Gastrocnemius medialis (tissue), 4 donors: ENCODE data around the gene LRRC39. TPM values are rescaled to one million over a fixed set of nuclear protein-coding genes. Genes with fewer than 3 reads are reported as not detected.

Experiments
- ATAC-seq, 2 donors: fragments of 150-250 bp; one replicate each; pipeline ENCODE4 v1.9.1; 2016
- DNase-seq, 2 donors: peaks; one replicate each; pipeline ENCODE4 v3.0.0-alpha.2; 2019
- H3K27ac ChIP-seq, 4 donors: fragments of 200-600 bp; sonication (generic); 1 replicate in 1 of 4; 2 replicates in 3 of 4; pipeline ENCODE4 v1.5.1; 2016 to 2018; ENCODE audit warnings: mild to moderate bottlenecking in 2 of 4, moderate library complexity in 1 of 4
- H3K27me3 ChIP-seq, 3 donors: fragments of 200-600 bp; sonication (generic) in 2 of 3; 1 replicate in 1 of 3; 2 replicates in 2 of 3; pipeline versions ENCODE4 v1.5.1 to v1.6.0; 2016 to 2019; ENCODE audit warnings: mild to moderate bottlenecking in 1 of 3, moderate library complexity in 1 of 3
- H3K36me3 ChIP-seq, 2 donors: fragments of 200-600 bp; sonication (generic) in 1 of 2; one replicate each; pipeline ENCODE4 v1.5.1; 2017 to 2018
- H3K4me1 ChIP-seq, 2 donors: fragments of 200-600 bp; sonication (generic) in 1 of 2; one replicate each; pipeline ENCODE4 v1.5.1; 2016 to 2017; ENCODE audit warnings: mild to moderate bottlenecking in 2 of 2
- H3K4me3 ChIP-seq, 4 donors: fragments of 200-600 bp; sonication (generic) in 3 of 4; 1 replicate in 1 of 4; 2 replicates in 3 of 4; pipeline ENCODE4 v1.5.1; 2016 to 2019; ENCODE audit warnings: mild to moderate bottlenecking in 2 of 4
- H3K9me3 ChIP-seq, 3 donors: fragments of 200-600 bp; sonication (generic) in 2 of 3; 1 replicate in 1 of 3; 2 replicates in 2 of 3; pipeline ENCODE4 v1.5.1; 2016 to 2019
- POLR2A ChIP-seq, 2 donors: fragments of 450-650 bp; IDR thresholded peaks; one replicate each; pipeline ENCODE4 v1.6.1; 2017; ENCODE audit warnings: antibody characterized with exemption in 2 of 2, mild to moderate bottlenecking in 2 of 2, moderate library complexity in 2 of 2
- in situ Hi-C, 4 donors: fragments of 200-750 bp; cut with MboI; loops; one replicate each; pipeline versions ENCODE4 v1.15.0 to v1.8.0; 2017; ENCODE audit warnings: low sequenced_read_pairs in 4 of 4
- intact Hi-C: fragments of 100-400 bp; cut with DNase I; formaldehyde crosslinking; loops from one replicate; pipeline ENCODE4 v1.15.1; 2023; ENCODE audit warnings: low total_unique reads
- total RNA-seq, 4 donors: library from RNA; depleted of rRNA; stranded (reverse); fragments of >200 nt; gene quantifications; one replicate each; pipeline versions ENCODE4 v1.1.0 to v1.2.3, GENCODE V29; 2016
- TF ChIP-seq, protein P1 (sequence below), 5 experiments: fragments of 450-650 bp in 3 of 5; fragments of 200-600 bp in 2 of 5; sonication (generic) in 2 of 5; IDR thresholded peaks in 4 of 5; conservative IDR thresholded peaks in 1 of 5; 1 replicate in 4 of 5; 2 replicates in 1 of 5; pipeline ENCODE4 v1.5.1; 2016 to 2019; ENCODE audit warnings: antibody characterized with exemption in 5 of 5, mild to moderate bottlenecking in 3 of 5, moderate library complexity in 3 of 5

The LRRC39 gene
- total RNA-seq, 4 donors from 2014 or later = 23.4 to 73.2 (median 42.1) TPM

DNA sequence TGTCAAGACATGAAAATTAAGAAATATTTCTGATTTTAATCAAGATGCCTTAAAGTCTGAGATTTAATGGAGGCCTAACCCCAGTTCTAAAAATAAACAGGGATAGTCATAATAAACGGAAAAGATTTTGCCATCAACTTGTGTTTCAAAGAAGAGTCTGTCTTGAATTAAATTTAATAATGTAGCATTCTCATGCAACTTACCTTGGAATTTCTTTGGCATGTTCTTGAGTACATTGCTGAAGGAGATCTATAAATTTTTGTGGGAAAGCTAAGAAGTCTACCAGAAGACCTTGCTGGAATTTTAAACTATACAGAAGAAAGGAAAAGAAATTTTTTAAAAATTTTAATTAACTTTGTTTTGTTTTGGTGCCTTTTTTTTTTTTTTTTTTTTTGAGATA lies 55.9 kb downstream of the LRRC39 start:
- DNase-seq (no peak), ATAC-seq (no peak)
- Histone ChIP-seq H3K4me3 (no peak overlapping the region), H3K4me1 (no peaks in the 10 kb centered on the region), H3K27ac (no peak overlapping the region), H3K27me3 (no peaks in the 10 kb centered on the region), H3K36me3 (peaks cover 0 to 9% of the 10 kb centered on the region in 2 donors), H3K9me3 (no peaks in the 10 kb centered on the region)
- intact Hi-C loops (no loop called here), in situ Hi-C loops (no loop called here)
- TF ChIP-seq, protein P1, sequence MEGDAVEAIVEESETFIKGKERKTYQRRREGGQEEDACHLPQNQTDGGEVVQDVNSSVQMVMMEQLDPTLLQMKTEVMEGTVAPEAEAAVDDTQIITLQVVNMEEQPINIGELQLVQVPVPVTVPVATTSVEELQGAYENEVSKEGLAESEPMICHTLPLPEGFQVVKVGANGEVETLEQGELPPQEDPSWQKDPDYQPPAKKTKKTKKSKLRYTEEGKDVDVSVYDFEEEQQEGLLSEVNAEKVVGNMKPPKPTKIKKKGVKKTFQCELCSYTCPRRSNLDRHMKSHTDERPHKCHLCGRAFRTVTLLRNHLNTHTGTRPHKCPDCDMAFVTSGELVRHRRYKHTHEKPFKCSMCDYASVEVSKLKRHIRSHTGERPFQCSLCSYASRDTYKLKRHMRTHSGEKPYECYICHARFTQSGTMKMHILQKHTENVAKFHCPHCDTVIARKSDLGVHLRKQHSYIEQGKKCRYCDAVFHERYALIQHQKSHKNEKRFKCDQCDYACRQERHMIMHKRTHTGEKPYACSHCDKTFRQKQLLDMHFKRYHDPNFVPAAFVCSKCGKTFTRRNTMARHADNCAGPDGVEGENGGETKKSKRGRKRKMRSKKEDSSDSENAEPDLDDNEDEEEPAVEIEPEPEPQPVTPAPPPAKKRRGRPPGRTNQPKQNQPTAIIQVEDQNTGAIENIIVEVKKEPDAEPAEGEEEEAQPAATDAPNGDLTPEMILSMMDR (IDR thresholded peaks at IDR 0.05 in 4 of 5, conservative IDR thresholded peaks at IDR 0.05 in 1 of 5) = no peak

GRCh38 chr1:100115524-100115923 lies 62.5 kb downstream of the LRRC39 start:
- Histone ChIP-seq H3K4me1 (no peaks in the 10 kb centered on the region), H3K4me3 (no peak overlapping the region), H3K27me3 (no peaks in the 10 kb centered on the region), H3K36me3 (peaks cover 0 to 9% of the 10 kb centered on the region in 2 donors), H3K9me3 (no peaks in the 10 kb centered on the region), H3K27ac (no peak overlapping the region)
- no peak for DNase-seq
- no peak for TF ChIP-seq POLR2A (IDR thresholded peaks at IDR 0.05)
- TF ChIP-seq, protein P1 (IDR thresholded peaks at IDR 0.05 in 4 of 5, conservative IDR thresholded peaks at IDR 0.05 in 1 of 5) = no peak
- intact Hi-C loops (no loop called here), in situ Hi-C loops (no loop called here)
- no peak for ATAC-seq

DNA sequence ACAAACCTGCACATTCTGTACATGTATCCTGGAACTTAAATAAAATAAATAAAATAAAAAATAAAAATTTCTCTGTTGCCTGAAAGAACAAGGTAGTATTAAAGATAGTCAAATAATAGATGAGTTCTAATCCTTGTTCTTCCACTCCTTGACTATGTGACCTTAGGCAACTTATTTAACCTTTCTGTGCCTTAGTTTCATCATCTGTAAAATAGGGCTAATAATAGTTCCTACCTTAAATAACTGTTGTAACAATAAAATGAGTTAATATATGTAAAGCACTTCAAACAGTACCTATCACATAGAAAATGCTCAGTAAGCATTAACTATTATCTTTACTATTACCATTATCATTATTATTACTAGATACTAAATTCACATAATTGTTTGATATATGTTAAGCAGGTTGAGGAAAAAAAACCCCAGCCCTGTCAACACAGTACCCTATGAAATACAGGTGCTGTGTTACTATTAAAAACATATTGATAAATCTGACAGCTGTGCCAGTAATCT lies 68.4 kb downstream of the LRRC39 start:
- Histone ChIP-seq H3K4me1 (no peaks in the 10 kb centered on the region), H3K27ac (no peak overlapping the region), H3K9me3 (no peaks in the 10 kb centered on the region), H3K36me3 (peaks cover 0 to 9% of the 10 kb centered on the region in 2 donors), H3K27me3 (no peaks in the 10 kb centered on the region), H3K4me3 (no peak overlapping the region)
- intact Hi-C loops (no loop called here), in situ Hi-C loops (no loop called here)
- ATAC-seq (no peak), DNase-seq (no peak)
- TF ChIP-seq, protein P1 (IDR thresholded peaks at IDR 0.05 in 4 of 5, conservative IDR thresholded peaks at IDR 0.05 in 1 of 5) = no peak
- no peak for TF ChIP-seq POLR2A (IDR thresholded peaks at IDR 0.05)

GRCh38 chr1:100107696-100108095 lies 70.4 kb downstream of the LRRC39 start:
- H3K27me3 ChIP-seq = no peaks in the 10 kb centered on the region
- in situ Hi-C loops = no loop called here
- ATAC-seq (no peak), DNase-seq (no peak)
- no peak overlapping the region for H3K4me3 ChIP-seq
- no peak overlapping the region for H3K27ac ChIP-seq
- no peak for TF ChIP-seq POLR2A (IDR thresholded peaks at IDR 0.05)
- TF ChIP-seq, protein P1 (IDR thresholded peaks at IDR 0.05 in 4 of 5, conservative IDR thresholded peaks at IDR 0.05 in 1 of 5) = no peak
- intact Hi-C loops = no loop called here
- H3K9me3 ChIP-seq = no peaks in the 10 kb centered on the region
- H3K36me3 ChIP-seq = peaks cover 0 to 20% of the 10 kb centered on the region in 2 donors
- H3K4me1 ChIP-seq = no peaks in the 10 kb centered on the region

GRCh38 chr1:100101564-100101963 lies 76.5 kb downstream of the LRRC39 start:
- intact Hi-C loops = no loop called here

More at GRCh38 chr1:100101564-100101963, 76.5 kb downstream of the LRRC39 start:
- H3K27ac ChIP-seq = no peak overlapping the region
- no peaks in the 10 kb centered on the region for H3K4me1 ChIP-seq
- in situ Hi-C loops = no loop called here
- peaks cover 0 to 26% of the 10 kb centered on the region in 2 donors for H3K36me3 ChIP-seq
- TF ChIP-seq, protein P1 (IDR thresholded peaks at IDR 0.05 in 4 of 5, conservative IDR thresholded peaks at IDR 0.05 in 1 of 5) = no peak
- ATAC-seq (no peak), DNase-seq (no peak)
- no peaks in the 10 kb centered on the region for H3K9me3 ChIP-seq
- H3K27me3 ChIP-seq = no peaks in the 10 kb centered on the region
- no peak overlapping the region for H3K4me3 ChIP-seq
